Measurements from ENCODE around the gene FMN1. TPM values are rescaled to one million over a fixed set of nuclear protein-coding genes. Genes with fewer than 3 reads are reported as not detected.

FMN1 gene
- total RNA-seq, 1 experiment from 2014 or later, result 4.5 TPM

DNA sequence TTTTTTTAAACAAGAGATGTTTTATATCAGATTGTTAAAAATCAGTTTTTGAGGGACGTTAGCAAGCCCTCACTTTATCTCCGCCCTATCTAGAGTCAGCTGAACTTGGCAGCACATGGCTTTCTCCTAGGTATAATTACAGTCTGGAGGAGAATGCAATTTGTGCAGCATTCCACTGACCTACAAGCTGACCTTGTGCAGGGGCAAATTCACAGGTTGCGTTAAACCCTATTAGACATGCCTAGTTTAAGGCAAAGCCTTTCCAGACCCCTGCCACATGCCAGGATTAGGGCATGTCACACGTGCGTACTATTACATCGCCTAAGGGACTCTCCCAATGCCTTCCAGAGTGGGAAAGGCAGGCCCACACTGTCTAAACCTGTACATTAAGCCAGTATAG is 252.7 kb downstream of the FMN1 start:
- CTCF ChIA-PET, result interaction anchor here (1.3 kb wide), 1 partner anchor 98 kb away, joined by 5 read pairs; no protein-coding TSS in a partner anchor
- H3K27me3 Mint-ChIP-seq (ENCODE audit: low read depth), result no peaks in the 10 kb centered on the region; the same call in 1 of the 2 replicates

GRCh38 chr15:32936976-32937375 is 257.5 kb downstream of the FMN1 start:
- DNase-seq (ENCODE audit: low spot score) (no peak), ATAC-seq (no peak)
- CTCF ChIA-PET, result interaction anchor here (0.7 to 1.8 kb wide), 42 partner anchors 8 to 296 kb away, joined by 3 to 30 read pairs (median 5); partner anchors contain the start of gene SCG5
- peaks cover 13% of the 10 kb centered on the region for H3K9me3 Mint-ChIP-seq
- H3K36me3 Mint-ChIP-seq, result peaks cover 12% of the 10 kb centered on the region
- H3K27ac Mint-ChIP-seq, result no peak overlapping the region
- POLR2A ChIA-PET, result no interaction called here
- no peak overlapping the region for H3K4me3 Mint-ChIP-seq
- no peaks in the 10 kb centered on the region for H3K4me1 Mint-ChIP-seq
- no peaks in the 10 kb centered on the region; the same call in 1 of the 2 replicates for H3K27me3 Mint-ChIP-seq (ENCODE audit: low read depth)
- no peak for TF ChIP-seq ATF6 (CRISPR knock-in tag; IDR thresholded peaks at IDR 0.05)
- TF ChIP-seq IRF1 (CRISPR knock-in tag; IDR thresholded peaks at IDR 0.05), result no peak
- TF ChIP-seq ZNF512 (CRISPR knock-in tag; IDR thresholded peaks at IDR 0.05; ENCODE audit: borderline replicate concordance), result no peak
- TF ChIP-seq, protein P1, sequence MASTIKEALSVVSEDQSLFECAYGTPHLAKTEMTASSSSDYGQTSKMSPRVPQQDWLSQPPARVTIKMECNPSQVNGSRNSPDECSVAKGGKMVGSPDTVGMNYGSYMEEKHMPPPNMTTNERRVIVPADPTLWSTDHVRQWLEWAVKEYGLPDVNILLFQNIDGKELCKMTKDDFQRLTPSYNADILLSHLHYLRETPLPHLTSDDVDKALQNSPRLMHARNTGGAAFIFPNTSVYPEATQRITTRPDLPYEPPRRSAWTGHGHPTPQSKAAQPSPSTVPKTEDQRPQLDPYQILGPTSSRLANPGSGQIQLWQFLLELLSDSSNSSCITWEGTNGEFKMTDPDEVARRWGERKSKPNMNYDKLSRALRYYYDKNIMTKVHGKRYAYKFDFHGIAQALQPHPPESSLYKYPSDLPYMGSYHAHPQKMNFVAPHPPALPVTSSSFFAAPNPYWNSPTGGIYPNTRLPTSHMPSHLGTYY (CRISPR knock-in tag; IDR thresholded peaks at IDR 0.05), result no peak
- no peak for TF ChIP-seq SP1 (CRISPR knock-in tag; conservative IDR thresholded peaks at IDR 0.05)
- no peak for TF ChIP-seq RORB (CRISPR knock-in tag; IDR thresholded peaks at IDR 0.05)
- no peak for TF ChIP-seq ZNF396 (CRISPR knock-in tag; IDR thresholded peaks at IDR 0.05; ENCODE audit: borderline replicate concordance)
- TF ChIP-seq NR1H2 (CRISPR knock-in tag; IDR thresholded peaks at IDR 0.05), result no peak
- TF ChIP-seq, protein P2, sequence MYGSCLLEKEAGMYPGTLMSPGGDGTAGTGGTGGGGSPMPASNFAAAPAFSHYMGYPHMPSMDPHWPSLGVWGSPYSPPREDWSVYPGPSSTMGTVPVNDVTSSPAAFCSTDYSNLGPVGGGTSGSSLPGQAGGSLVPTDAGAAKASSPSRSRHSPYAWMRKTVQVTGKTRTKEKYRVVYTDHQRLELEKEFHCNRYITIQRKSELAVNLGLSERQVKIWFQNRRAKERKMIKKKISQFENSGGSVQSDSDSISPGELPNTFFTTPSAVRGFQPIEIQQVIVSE (CRISPR knock-in tag; IDR thresholded peaks at IDR 0.05; ENCODE audit: borderline replicate concordance), result no peak
- TF ChIP-seq ELF4 (CRISPR knock-in tag; IDR thresholded peaks at IDR 0.05; ENCODE audit: low read depth), result no peak
- no peak for TF ChIP-seq FOXJ3 (CRISPR knock-in tag; IDR thresholded peaks at IDR 0.05; ENCODE audit: borderline replicate concordance)
- TF ChIP-seq SMAD4 (CRISPR knock-in tag; IDR thresholded peaks at IDR 0.05), result no peak

More for the DNA sequence above, 252.7 kb downstream of the FMN1 start:
- Mint-ChIP-seq H3K4me1 (no peaks in the 10 kb centered on the region), H3K36me3 (no peaks in the 10 kb centered on the region), H3K27ac (no peak overlapping the region), H3K4me3 (no peak overlapping the region), H3K9me3 (no peaks in the 10 kb centered on the region)
- no peak for DNase-seq (ENCODE audit: low spot score)
- POLR2A ChIA-PET, result no interaction called here
- TF ChIP-seq IRF2 (CRISPR knock-in tag; IDR thresholded peaks at IDR 0.05; ENCODE audit: borderline replicate concordance, low read depth) (no peak), E2F1 (CRISPR knock-in tag; IDR thresholded peaks at IDR 0.05) (no peak), NFATC4 (CRISPR knock-in tag; IDR thresholded peaks at IDR 0.05) (no peak), AFF4 (CRISPR knock-in tag; IDR thresholded peaks at IDR 0.05; ENCODE audit: borderline replicate concordance) (no peak), JUN (CRISPR knock-in tag; IDR thresholded peaks at IDR 0.05) (no peak), ELF4 (CRISPR knock-in tag; IDR thresholded peaks at IDR 0.05; ENCODE audit: low read depth) (no peak), NFE2L1 (CRISPR knock-in tag; IDR thresholded peaks at IDR 0.05) (no peak)
- ATAC-seq, result no peak
